Stimulated activated CD8-positive, alpha-beta memory T cell treated with anti-CD3 and anti-CD28 coated beads, Interleukin-12 subunit alpha, Interleukin-12 subunit beta, amount 100 ng/mL, for 24 hours (primary cell): ENCODE data around the gene EPRS1.
"Not testable (repeated sequence)": the region's sequence is repeated elsewhere in the genome, so short reads cannot be mapped to it uniquely, and the experiment has no call there.

ENCODE experiments used
- DNase-seq: peaks from one replicate; pipeline ENCODE4 v3.0.0-alpha.2; 2020; ENCODE audit errors: extremely low read depth

The EPRS1 gene

DNA sequence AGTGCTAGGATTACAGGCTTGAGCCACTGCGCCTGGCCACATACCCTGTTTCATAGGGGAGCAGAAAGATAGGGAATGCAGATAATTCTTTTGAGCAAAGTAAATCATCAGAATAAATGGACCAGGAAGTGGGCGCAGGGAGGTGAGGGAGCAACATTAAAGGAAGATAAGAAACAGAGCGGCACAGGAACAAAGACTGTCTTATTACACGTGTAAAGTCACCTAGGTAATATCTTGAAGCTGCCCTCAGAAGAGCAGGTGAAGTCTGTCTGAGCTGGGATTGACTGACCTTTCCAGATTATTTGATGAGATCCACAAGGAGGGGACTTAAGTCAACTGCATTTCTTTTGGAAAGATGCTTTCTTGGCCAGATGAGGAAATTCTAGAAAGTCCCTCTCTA lies 7.7 kb downstream of the EPRS1 start:
- no peak for DNase-seq

- DNase-seq = not testable (repeated sequence)
These were observed 8.5 kb downstream of the EPRS1 start for GRCh38 chr1:220037810-220038209.

GRCh38 chr1:220032911-220033310 lies 13.4 kb downstream of the EPRS1 start:
- DNase-seq = no peak

DNA sequence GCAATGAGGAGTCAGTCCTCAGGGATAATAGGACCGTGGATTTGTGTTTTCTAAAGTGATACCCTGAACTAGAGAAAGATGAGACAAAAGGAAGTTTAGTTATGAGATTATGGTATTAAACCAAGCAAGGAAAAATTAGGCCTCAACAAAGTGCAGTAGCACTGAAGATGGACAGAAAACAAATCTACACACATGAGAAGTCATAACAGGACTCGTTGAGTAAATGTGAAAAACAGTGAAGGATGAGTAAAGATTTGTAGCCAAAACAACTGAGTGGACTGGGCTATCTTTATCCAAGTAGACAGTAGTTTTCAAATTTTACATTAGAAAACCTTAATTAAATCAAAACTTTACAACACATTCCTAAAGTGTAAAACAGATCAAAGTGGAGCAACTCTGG lies 15.0 kb downstream of the EPRS1 start:
- no peak for DNase-seq

DNA sequence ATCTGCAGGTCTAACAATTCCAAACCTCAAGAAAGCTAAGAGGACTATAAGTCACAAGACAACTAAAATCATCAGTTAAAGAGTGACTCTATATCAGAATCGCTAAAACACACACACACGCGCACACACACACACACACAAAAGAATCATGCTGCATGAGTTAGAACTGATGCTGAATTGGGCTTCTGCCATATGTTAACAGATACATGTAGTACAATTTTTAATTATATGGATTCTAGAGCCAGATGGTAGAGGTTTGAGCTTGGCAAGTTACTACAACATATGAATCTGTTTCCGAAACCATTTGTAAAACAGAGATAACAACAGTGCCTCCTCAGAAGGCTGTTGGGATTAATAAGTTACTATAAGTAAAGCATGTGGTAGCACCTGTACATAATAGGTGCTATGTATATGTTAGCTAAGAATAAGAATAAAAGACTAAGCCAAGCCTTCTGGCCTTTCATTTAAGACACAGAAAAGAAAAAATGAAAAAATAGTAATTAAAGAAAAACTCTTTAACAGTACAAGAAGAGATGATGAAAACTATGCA lies 17.9 kb downstream of the EPRS1 start:
- no peak for DNase-seq

- no peak for DNase-seq
These were observed 27.2 kb downstream of the EPRS1 start for GRCh38 chr1:220019071-220019470.

GRCh38 chr1:220013497-220013896 lies 32.8 kb downstream of the EPRS1 start:
- no peak for DNase-seq

DNA sequence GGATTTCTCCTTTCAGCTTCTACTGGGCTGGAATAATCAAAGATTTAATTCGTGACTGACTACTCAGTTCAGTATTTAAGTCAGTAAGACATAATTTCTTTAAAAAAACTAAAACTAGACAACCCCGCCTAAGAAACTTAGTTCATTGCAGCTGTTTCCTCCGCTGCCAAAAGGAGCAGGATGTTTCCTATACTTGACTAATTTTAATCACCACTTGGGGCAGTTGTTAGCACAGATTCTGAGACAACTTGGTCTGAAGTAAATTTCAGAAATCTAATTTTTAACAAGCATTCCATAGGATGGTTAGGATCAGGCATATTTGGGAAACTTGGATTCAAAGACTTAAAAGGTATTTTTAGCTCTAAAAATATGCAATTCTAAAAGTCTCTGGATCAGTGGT lies 34.0 kb downstream of the EPRS1 start:
- DNase-seq = no peak

DNA sequence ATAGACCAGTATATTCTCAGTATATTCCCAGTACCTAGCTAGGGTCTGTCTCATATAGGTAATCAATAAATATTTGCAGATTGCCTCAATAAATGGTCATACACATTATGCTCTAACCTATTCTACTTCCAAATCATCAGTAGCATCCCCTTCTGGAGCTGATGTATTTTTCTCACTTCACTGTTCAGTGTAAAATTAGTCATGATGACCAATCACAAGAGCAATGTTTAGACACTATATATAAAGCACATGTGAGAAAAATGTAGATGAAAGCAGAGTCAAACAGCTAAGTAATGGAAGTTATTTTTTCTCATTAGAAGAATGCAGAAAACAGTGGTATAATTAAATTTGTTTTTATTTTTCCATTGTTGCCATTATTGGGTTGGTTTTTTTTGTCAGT lies 34.7 kb downstream of the EPRS1 start:
- no peak for DNase-seq

GRCh38 chr1:220007438-220007837 lies 38.9 kb downstream of the EPRS1 start:
- no peak for DNase-seq

DNA sequence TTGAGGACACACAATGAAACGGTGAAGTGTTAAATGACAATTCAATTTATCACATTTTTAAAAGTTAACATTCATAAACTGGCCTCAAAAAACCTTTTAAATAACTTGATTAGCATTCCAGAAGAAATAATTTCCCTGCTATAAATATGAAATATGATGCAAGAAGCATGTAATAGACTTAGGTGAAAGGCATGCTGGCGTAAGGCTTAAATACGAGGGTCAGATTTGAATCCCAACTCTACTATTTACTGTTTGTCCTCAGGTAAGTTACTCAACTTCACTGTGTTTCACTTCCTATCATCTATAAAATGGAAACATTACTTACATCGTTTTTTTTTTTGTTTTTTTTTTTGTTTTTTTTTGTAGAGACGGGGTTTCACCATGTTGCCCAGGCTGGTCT lies 40.8 kb downstream of the EPRS1 start:
- DNase-seq = no peak

GRCh38 chr1:220003610-220004299 lies 42.5 kb downstream of the EPRS1 start:
- DNase-seq = no peak

- DNase-seq = no peak
These were observed 43.3 kb downstream of the EPRS1 start for GRCh38 chr1:220003015-220003414.

DNA sequence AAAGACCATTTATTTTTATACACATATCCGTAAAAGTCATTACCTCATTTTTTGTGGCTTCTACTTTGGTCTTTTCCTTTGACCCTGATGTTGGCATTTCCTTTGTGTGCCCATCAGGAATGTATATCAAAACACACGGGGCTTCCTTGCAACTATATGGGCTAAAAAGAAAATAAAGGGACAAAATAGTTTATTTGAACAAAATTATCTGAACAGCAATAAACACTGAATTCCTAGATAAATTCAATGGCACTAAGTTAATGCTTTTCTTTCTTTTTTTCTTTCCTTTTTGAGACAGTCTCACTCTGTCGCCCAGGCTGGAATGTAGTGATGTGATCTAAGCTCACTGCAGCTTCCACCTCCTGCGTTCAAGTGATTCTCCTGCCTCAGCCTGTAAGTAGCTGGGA lies 45.2 kb downstream of the EPRS1 start:
- no peak for DNase-seq

GRCh38 chr1:219999821-220000220 lies 46.5 kb downstream of the EPRS1 start:
- no peak for DNase-seq
